ENCODE results near the gene ASMTL.
A peak's percentile ranks its signal among the peaks of the same experiment; 100 is the strongest.

ASMTL gene

DNA sequence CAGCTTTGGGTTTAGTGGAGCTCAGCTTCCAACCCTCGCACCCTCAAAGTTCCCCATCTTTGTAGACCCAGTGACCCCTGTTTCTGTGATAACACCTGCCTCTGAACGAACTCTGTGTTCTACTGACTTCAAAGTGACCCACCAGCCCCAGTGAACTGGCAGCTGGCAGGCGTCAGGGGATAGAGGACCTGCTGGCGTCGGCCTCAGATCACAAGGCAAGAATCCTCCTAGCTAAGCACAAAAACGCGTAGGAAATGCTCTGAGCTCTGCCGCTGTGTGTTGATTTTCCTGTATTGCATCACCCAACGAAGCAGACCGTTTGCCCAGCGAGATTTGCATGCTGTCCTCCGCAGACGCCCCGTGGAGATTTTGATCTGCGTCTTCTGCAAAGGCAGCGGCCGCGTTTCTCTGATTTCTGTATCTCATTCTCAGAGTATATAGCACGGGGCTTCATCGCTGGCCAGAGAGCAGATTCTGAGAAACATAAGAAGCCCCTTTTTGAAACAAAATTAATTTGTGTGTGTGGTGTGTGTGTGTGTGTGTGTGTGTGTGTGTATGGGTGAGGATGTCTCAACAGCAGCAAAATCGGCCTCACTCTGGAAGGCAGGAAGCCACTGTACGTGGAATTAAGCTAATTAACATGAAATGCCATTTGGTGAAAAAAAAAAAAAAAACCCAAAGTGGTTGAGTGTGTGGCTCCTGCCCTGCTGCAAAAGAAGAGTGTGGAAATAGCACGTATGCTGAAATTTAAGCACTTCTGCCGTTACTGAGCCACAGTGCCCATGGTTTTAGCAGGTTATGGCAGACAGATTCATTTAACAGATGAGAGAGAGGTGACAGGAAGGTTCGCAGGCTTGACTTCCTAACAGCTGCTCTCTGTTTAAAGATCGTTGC lies 29.2 kb upstream of the ASMTL start:
- DNase-seq (ENCODE audit: low read depth, low spot score), result peak; percentile 57
- H3K4me3 ChIP-seq (ENCODE audit: low read depth, low read length), result peak overlapping the region; percentile 12; the same call in 1 of the 2 replicates
- TF ChIP-seq, protein P1, sequence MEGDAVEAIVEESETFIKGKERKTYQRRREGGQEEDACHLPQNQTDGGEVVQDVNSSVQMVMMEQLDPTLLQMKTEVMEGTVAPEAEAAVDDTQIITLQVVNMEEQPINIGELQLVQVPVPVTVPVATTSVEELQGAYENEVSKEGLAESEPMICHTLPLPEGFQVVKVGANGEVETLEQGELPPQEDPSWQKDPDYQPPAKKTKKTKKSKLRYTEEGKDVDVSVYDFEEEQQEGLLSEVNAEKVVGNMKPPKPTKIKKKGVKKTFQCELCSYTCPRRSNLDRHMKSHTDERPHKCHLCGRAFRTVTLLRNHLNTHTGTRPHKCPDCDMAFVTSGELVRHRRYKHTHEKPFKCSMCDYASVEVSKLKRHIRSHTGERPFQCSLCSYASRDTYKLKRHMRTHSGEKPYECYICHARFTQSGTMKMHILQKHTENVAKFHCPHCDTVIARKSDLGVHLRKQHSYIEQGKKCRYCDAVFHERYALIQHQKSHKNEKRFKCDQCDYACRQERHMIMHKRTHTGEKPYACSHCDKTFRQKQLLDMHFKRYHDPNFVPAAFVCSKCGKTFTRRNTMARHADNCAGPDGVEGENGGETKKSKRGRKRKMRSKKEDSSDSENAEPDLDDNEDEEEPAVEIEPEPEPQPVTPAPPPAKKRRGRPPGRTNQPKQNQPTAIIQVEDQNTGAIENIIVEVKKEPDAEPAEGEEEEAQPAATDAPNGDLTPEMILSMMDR (IDR thresholded peaks at IDR 0.05; ENCODE audit: insufficient read depth, low read length, missing control alignments), result no peak
- ChIA-PET POLR2A (no interaction called here), CTCF (no interaction called here)

DNA sequence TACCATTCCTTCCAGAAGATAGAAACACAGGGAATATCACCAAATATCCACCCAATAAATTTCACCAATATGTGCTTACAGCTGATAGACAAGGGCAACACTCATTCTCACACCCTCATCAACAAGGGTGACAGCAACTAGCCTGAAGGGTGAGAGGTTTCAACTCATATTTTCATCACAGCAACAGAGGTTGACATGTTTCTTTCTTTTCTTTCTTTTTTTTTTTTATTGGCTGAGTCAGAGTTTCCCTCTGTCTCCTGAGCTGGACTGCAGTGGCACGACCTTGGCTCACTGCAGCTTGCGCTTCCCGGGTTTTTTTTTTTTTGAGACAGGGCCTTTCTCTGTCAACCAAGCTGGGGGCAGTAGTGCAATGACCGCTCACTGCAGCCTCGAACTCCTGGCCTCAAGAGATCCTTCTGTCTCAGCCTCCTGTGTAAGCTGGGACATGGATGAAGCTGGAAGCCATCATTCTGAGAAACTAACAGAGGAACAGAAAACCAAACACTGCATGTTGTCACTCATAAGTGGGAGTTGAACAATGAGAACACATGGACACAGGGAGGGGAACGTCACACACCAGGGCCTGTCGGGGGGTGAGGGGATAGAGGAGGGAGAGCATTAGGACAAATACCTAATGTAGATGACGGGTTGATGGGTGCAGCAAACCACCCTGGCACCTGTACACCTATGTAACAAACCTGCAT lies 27.5 kb upstream of the ASMTL start:
- POLR2A ChIA-PET, result no interaction called here
- TF ChIP-seq, protein P1 (IDR thresholded peaks at IDR 0.05; ENCODE audit: insufficient read depth, low read length, missing control alignments), result no peak

DNA sequence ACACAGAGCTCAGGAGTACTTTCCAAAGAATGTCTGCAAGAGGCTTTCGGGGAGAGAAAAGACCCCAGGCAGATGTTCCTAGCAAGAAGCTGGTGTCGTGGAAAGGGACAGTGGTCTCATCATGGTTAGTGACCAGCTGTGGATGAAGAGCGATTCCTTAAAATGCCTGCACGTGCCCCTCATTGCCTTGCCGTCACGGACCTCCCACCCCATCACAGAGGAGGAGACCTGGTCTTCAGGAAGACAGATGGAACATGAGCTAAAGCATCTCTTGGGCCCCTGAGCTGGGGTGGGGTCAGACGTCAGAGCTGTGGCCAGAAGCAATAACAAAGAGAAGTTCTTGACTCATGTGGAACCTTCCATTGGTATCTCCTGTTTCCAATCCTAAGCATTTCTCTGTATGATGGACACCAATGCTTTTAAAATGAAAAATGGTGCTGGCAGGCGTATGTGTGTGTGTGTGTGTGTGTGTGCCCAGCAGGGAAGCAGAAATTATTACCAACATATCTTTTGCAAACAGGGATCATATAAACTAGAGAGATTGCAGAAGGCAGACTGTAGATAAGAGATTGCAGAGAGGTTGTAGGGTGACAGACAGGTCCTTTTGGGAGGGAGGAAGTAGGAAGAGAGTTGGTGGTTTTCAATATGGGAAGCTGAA lies 25.2 kb upstream of the ASMTL start:
- H3K4me3 ChIP-seq (ENCODE audit: low read depth, low read length), result no peak overlapping the region
- TF ChIP-seq, protein P1 (IDR thresholded peaks at IDR 0.05; ENCODE audit: insufficient read depth, low read length, missing control alignments), result no peak
- CTCF ChIA-PET, result no interaction called here
- DNase-seq (ENCODE audit: low read depth, low spot score), result no peak
- POLR2A ChIA-PET, result no interaction called here

More for the DNA sequence above, 27.5 kb upstream of the ASMTL start:
- DNase-seq (ENCODE audit: low read depth, low spot score), result no peak
- CTCF ChIA-PET, result no interaction called here
- no peak overlapping the region for H3K4me3 ChIP-seq (ENCODE audit: low read depth, low read length)

DNA sequence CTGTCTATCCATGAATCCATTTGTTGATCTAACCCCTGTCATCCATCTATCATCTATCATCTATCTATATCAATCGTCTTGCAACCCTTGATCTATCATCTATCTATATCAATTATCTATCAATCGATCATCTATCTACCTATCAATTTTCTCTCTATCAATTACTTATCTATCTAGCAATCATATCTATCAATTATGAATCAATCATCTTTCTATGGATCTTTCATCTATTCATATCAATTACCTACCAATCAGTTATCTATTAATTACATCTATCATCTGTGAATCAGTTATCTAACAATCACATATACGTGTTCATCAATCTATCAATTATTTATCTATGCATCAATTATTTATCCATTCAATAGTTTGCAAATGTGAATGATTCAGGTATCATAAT lies 24.5 kb upstream of the ASMTL start:
- TF ChIP-seq, protein P1 (IDR thresholded peaks at IDR 0.05; ENCODE audit: insufficient read depth, low read length, missing control alignments), result no peak
- DNase-seq (ENCODE audit: low read depth, low spot score), result no peak
- H3K4me3 ChIP-seq (ENCODE audit: low read depth, low read length), result no peak overlapping the region
- ChIA-PET CTCF (no interaction called here), POLR2A (no interaction called here)

DNA sequence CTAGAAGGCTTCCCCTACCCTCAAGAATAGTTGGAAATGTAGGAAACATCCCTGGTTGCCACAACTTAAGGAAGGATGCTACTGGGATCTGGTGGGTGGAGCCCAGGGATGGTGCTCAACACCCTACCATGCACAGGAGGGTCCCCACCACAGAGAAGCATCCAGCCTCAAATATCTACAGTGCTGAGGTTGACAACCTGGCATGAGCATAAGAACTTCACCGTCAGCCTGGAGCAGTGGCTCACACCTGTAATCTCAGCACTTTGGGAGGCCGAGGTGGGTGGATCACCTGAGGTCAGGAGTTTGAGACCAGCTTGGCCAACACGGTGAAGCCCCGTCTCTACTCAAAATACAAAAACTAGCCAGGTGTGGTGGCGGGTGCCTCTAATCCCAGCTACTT lies 24.0 kb upstream of the ASMTL start:
- ChIA-PET CTCF (no interaction called here), POLR2A (no interaction called here)
- no peak for DNase-seq (ENCODE audit: low read depth, low spot score)
- H3K4me3 ChIP-seq (ENCODE audit: low read depth, low read length), result no peak overlapping the region
- TF ChIP-seq, protein P1 (IDR thresholded peaks at IDR 0.05; ENCODE audit: insufficient read depth, low read length, missing control alignments), result no peak

DNA sequence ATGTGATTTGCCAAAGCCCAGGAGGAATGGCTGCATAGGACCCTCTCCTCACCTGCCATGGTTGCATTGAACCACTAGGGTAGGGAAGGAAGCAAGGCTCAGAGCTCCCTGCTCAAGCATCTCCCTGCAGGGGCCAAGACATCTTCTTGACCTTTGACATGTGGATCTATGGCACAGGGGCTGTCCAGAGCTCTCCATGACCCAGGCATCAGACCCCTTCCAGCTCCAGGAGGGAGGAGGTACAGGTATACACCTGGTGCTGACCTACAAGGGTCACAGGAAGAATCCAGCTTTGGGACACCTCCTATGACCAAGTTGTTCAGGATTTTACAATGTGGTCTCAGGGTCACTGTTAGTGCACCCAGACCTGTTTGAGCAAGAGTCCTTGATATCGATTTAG lies 23.2 kb upstream of the ASMTL start:
- DNase-seq (ENCODE audit: low read depth, low spot score), result no peak
- CTCF ChIA-PET, result no interaction called here
- TF ChIP-seq, protein P1 (IDR thresholded peaks at IDR 0.05; ENCODE audit: insufficient read depth, low read length, missing control alignments), result no peak
- no peak overlapping the region for H3K4me3 ChIP-seq (ENCODE audit: low read depth, low read length)
- POLR2A ChIA-PET, result no interaction called here

Measured in AG04449 (cell line).